Non-pigmented ciliary epithelial cell (primary cell): ENCODE measurements around the gene CD46.

Experiments used
- DNase-seq: peaks from one replicate; pipeline ENCODE4 v3.0.0-alpha.2; 2010; ENCODE audit warnings: low read depth

CD46 gene

DNA sequence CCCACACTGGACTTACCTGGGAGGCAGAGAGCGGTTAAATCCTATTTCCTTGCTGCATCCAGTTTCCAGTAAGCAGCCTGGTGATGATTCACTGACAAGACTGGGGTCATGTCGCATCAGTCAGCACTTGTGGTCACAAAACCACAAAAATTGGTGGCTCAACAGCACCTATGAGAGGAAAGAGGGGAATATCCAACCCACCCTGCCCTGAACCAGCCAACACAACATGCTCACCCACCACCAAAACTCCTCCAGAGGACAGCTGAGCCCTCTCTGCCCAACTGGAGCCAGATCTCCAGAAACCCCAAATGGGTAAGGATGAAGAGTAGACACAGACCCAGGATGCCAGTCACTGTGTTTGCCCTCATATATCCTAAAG, 64.0 kb downstream of the CD46 start:
- no peak for DNase-seq

GRCh38 chr1:207817166-207817565, 65.3 kb downstream of the CD46 start:
- no peak for DNase-seq

DNA sequence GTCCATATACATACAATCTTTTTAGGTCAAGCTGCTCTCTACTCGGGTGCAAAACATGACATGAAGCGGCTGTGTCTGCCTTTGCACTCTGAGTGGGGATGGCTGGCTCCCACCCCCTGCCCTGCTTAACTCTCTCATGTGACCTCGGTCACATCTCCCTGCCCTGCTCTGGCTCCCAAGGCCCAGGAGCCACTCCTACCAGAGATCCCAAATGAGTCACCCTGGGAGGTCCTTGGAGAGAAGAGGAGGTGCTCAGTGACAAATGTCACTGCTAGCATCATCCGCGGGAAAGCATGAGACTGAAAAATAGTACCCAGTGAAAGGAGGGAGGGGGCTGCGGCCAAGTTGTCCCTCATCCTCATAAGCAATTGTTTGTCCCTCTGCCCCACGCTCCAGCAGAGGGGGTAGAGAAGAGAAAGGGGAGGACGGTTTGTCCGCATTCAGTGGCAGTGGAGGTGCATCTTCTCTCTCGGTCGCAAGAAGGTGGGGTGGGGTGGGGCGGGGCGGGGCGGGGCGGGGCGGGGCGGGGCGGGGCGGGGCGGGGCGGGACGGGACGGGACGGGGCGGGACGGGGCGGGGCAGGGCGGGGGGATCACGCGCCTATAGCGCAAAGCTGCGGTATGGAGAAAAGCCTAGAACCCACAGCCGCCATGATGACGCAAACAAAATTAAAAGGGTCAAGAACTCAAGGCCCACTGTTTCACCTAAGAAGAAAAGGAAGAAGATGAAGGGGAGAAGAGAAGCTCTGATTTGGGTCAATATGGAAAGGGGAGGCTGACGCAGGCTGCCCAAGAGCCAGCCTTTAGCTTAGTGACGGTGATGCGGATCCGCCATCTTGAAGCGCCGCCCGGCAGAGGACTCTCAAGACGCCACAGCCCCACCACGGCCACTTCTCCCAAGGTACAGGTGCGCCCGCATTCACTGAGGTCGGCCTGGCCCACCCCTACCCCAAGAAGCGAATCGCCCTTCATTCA, 66.2 kb downstream of the CD46 start:
- DNase-seq: no peak

DNA sequence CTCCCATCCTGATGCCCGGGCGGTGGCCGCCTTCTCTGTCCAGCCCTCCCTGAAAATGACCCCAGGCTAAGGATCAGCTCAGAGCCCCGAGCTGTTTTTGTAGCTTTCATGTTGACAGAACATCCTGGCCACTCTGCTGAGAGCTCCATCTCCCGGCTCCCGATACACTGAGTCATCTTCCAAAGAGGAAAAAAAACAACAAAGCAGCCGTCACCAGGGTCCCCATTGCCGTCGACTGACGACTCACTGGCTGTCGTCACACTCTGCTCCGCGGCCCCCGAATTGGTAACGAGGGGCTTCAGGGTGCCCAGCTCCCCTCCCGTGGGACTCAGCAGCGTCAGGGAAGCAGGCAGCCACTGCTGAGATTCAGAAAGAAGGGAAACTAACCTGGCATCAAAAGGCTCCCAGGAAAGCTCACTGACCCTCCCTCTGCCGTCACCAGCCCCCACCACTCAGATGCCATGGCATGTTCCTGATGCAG, 67.2 kb downstream of the CD46 start:
- no peak for DNase-seq

- no peak for DNase-seq
Measured at GRCh38 chr1:207820568-207821463, 69.0 kb downstream of the CD46 start.

- DNase-seq: no peak
Measured at GRCh38 chr1:207821464-207822045, 69.7 kb downstream of the CD46 start.

- DNase-seq: no peak
Measured at GRCh38 chr1:207822124-207822601, 70.3 kb downstream of the CD46 start.

GRCh38 chr1:207822602-207823451, 71.0 kb downstream of the CD46 start:
- no peak for DNase-seq

GRCh38 chr1:207823531-207823879, 71.7 kb downstream of the CD46 start:
- no peak for DNase-seq

DNA sequence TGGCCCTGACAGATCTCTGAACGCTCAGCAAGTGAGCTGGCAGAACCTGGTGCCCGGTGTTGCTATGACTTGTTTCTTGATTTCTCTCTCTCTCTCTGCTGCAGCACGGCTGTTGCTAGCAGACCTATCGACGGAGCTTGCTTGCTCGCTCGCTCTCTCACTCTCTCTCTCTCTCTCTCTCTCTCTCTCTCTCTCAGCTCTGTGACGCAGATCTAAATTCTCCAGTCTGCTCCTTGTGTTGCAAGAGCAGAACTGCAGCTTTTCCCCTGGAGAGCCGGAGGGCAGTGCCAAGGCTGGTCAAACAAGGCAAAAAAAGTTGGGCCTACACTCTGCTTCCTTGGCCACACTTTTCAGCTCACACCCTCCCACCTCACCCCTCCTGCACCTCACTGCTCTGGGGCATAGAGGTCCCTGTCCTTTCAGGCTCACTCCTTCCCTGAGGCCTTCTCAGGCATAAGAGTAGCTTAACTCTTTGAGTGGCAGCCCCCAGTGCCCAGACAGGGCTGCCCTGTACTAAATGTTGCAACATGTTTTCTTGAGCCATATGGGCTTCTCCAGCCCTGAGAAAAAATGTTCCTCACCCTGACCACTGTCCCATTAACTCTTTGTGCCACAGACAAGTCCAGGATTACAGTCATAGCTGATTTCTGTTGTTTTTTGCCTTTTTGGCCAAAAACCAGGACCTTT, 72.2 kb downstream of the CD46 start:
- peak; percentile 91 for DNase-seq

- DNase-seq: no peak
Measured at GRCh38 chr1:207824691-207825408, 73.0 kb downstream of the CD46 start.

- no peak for DNase-seq
Measured at GRCh38 chr1:207825409-207825695, 73.5 kb downstream of the CD46 start.

- DNase-seq: no peak
Measured at GRCh38 chr1:207825719-207826556, 74.1 kb downstream of the CD46 start.

DNA sequence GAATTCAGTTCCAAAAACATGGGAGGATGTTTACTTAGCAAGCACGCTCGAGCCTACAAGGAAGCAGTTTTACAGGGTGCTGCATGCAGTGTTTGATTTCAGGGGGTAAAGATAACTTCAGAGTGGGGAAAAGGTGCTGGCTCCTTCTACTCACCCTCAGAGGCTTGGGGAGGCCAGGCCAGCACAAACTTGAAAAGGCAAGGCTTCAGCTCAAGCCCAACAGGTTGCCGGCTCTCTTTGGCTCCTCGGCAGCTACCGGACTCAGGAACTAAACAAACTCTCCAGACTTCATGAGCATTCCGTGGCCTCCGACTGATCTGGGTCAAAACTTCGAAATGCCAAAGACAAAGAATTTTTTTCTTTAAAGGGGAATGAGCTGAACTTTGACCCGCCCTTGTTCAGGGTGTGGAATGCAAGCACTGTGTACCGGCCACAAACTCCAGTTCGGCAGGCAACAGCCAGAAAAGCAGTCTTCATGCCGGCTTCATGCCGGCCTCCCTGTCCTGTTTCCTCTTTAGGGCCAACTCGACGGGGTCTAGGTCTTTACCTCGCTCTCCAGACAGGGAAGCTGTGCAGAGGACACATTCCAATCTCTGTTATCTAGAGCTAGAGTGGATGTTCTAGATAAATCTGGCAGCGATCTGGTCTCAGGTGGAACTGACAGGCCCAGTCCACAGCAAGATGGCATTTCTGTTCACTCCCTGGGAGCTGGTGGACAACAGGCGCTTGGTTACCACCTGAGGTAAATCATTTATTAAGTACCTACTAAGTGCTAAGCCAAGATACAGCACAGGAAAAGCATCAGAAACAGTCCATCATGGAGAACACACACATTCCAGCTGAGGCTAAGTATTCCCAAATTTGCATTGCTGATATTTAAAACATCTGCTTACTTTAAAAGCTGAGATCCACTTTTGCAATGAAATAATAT, 75.0 kb downstream of the CD46 start:
- DNase-seq: no peak

- DNase-seq: no peak
Measured at GRCh38 chr1:207827488-207827830, 75.6 kb downstream of the CD46 start.

- DNase-seq: no peak
Measured at GRCh38 chr1:207828046-207828445, 76.2 kb downstream of the CD46 start.

GRCh38 chr1:207828485-207829158, 76.8 kb downstream of the CD46 start:
- no peak for DNase-seq

DNA sequence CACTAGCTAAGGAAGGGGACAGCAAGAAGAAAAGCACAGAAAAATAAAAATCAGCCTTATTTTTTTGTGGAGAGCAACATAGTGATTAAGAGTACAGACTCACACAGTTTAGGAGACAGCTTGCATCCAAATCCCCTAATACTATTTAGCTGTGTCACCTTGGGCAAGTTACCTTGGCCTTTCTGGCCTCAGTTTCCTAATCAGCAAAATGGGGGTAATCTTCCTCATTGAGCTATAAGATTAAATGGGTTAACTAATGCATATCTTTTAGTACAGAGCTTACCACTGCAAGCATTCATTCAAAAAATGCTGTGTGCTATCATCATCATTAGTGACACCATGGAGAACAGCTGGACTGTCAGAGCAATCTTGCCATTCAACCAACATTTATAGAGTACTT, 77.7 kb downstream of the CD46 start:
- no peak for DNase-seq
